GM12878 (cell line): Measurements from ENCODE around the gene ERBB3. TPM values are rescaled to one million over a fixed set of nuclear protein-coding genes. Genes with fewer than 3 reads are reported as not detected.

Experiments used
- ATAC-seq: fragments of 200-7000 bp; cut with Tn5 transposase; 3 replicates; pipeline ENCODE4 v1.9.1; 2020; ENCODE audit warnings: mild to moderate bottlenecking, moderate library complexity
- BruUV-seq: library from RNA; stranded (reverse); fragments of 400-500 nt; replicated peaks from 2 replicates; lab custom pipeline; 2021; lab: Mats Ljungman, UMichigan
- CTCF ChIA-PET: fragments of 300-600 bp; sonication (Branson Sonifier 250); formaldehyde crosslinking; extraction: SDS; loops from one replicate; lab custom pipeline; 2021; ENCODE audit warnings: inconsistent platforms; lab: Yijun Ruan, JAX
- POLR2A ChIA-PET: fragments of 350-600 bp; formaldehyde crosslinking; extraction: SDS; loops from one replicate; lab custom pipeline; 2021; ENCODE audit warnings: inconsistent platforms; lab: Charles Lee
- RAD21 ChIA-PET: fragments of 300-600 bp; sonication (Branson Sonifier 250); formaldehyde crosslinking; loops from one replicate; lab custom pipeline; 2023; ENCODE audit warnings: antibody characterized with exemption; ENCODE audit not compliant: unreplicated experiment; lab: Charles Lee
- SMC1A ChIA-PET: fragments of 300-600 bp; sonication (Branson Sonifier 250); formaldehyde crosslinking; loops from one replicate; lab custom pipeline; 2023; ENCODE audit not compliant: unreplicated experiment, uncharacterized antibody; lab: Charles Lee
- DNase-seq: peaks from one replicate; pipeline ENCODE4 v3.0.0-alpha.2; 2011; ENCODE audit warnings: low read depth, low spot score
- FAIRE-seq: peaks from 3 replicates; lab custom pipeline; 2011; peaks lifted over from hg19 to GRCh38; lab: Jason Lieb, UNC
- H2AFZ ChIP-seq: 2 replicates; pipeline ENCODE4 v1.6.0; 2011; ENCODE audit warnings: low read depth, low read length, control low read depth; ENCODE audit not compliant: control insufficient read depth
- H3K27ac ChIP-seq: 2 replicates; pipeline ENCODE4 v1.5.1; 2011; ENCODE audit warnings: control low read depth; ENCODE audit not compliant: control insufficient read depth, insufficient read depth
- H3K27me3 ChIP-seq, 2 experiments: replicated peaks in 1 of 2; 2 replicates each; pipeline versions ENCODE4 v1.6.0 to v1.6.1; 2011; ENCODE audit warnings: low read length in 1 of 2; ENCODE audit not compliant: control insufficient read depth in 2 of 2, insufficient read depth in 2 of 2
- H3K36me3 ChIP-seq, 2 experiments: 2 replicates each; pipeline ENCODE4 v1.5.1; 2011; ENCODE audit warnings: low read length in 1 of 2; ENCODE audit not compliant: control insufficient read depth in 2 of 2, insufficient read depth in 2 of 2
- H3K4me1 ChIP-seq: 2 replicates; pipeline ENCODE4 v1.6.1; 2011; ENCODE audit warnings: mild to moderate bottlenecking, low read length, moderate library complexity, mixed read lengths; ENCODE audit not compliant: control insufficient read depth, insufficient read depth
- H3K4me2 ChIP-seq: 2 replicates; pipeline ENCODE4 v1.6.0; 2011; ENCODE audit warnings: control low read depth; ENCODE audit not compliant: control insufficient read depth, insufficient read depth
- H3K4me3 ChIP-seq: fragments of 200-600 bp; sonication (generic); 2 replicates; pipeline ENCODE4 v1.5.1; 2016
- H3K79me2 ChIP-seq: 2 replicates; pipeline ENCODE4 v1.6.0; 2011; ENCODE audit warnings: low read length; ENCODE audit not compliant: control insufficient read depth, insufficient read depth
- H3K9ac ChIP-seq: 2 replicates; pipeline ENCODE4 v1.8.0; 2011; ENCODE audit warnings: low read length, control low read depth, mixed read lengths; ENCODE audit not compliant: control insufficient read depth, insufficient read depth
- H3K9me3 ChIP-seq: replicated peaks from 3 replicates; pipeline ENCODE4 v1.5.1; 2011; ENCODE audit warnings: mild to moderate bottlenecking, low read length; ENCODE audit not compliant: control insufficient read depth, insufficient read depth
- H4K20me1 ChIP-seq: 2 replicates; pipeline ENCODE4 v1.6.0; 2011; ENCODE audit not compliant: control insufficient read depth, insufficient read depth
- GABPA ChIP-seq: IDR thresholded peaks from 2 replicates; pipeline ENCODE4 v1.6.1; 2014; ENCODE audit warnings: antibody characterized with exemption, low read depth, mild to moderate bottlenecking, inconsistent platforms
- MAX ChIP-seq: IDR thresholded peaks from 2 replicates; pipeline ENCODE4 v1.6.1; 2012; ENCODE audit warnings: low read depth, low read length, improper control_type of control experiment
- NR2C2 ChIP-seq: IDR thresholded peaks from 2 replicates; pipeline ENCODE4 v1.6.1; 2011; ENCODE audit warnings: borderline replicate concordance, low read depth; ENCODE audit not compliant: control insufficient read depth, insufficient read length
- PAX8 ChIP-seq: fragments of 450-650 bp; IDR thresholded peaks from 2 replicates; pipeline ENCODE4 v1.6.1; 2017; ENCODE audit warnings: mild to moderate bottlenecking, moderate library complexity
- REST ChIP-seq: IDR thresholded peaks from 2 replicates; pipeline ENCODE4 v1.6.1; 2012; ENCODE audit warnings: mild to moderate bottlenecking, low read depth, low read length
- RFX5 ChIP-seq: IDR thresholded peaks from 2 replicates; pipeline ENCODE4 v1.6.1; 2011; ENCODE audit warnings: low read depth, low read length, improper control_type of control experiment
- SMARCA5 ChIP-seq: fragments of 450-650 bp; IDR thresholded peaks from 2 replicates; pipeline ENCODE4 v1.6.1; 2017; ENCODE audit warnings: mild to moderate bottlenecking
- ZNF622 ChIP-seq: fragments of 450-650 bp; IDR thresholded peaks from 2 replicates; pipeline ENCODE4 v1.6.1; 2017; ENCODE audit warnings: mild to moderate bottlenecking, inconsistent platforms
- WGBS: methylation state at CpG from one replicate; pipeline ENCODE4 v1.1.6; 2016; ENCODE audit warnings: low lambda C conversion rate; ENCODE audit not compliant: insufficient replicate concordance, insufficient coverage; ENCODE audit errors: missing lambda C conversion rate; 5-methylcytosine and 5-hydroxymethylcytosine counted together
- in situ Hi-C: fragments of 300-500 bp; cut with MboI; formaldehyde crosslinking; loops from 9 replicates; pipeline ENCODE4 v1.14.3; 2018; ENCODE audit warnings: mixed read lengths
- intact Hi-C: fragments of 100-400 bp; cut with micrococcal nuclease; formaldehyde crosslinking; loops from one replicate; pipeline ENCODE4 v1.14.2; 2022; ENCODE audit not compliant: unreplicated experiment
- polyA plus RNA-seq, 11 experiments: library from polyadenylated mRNA; depleted of rRNA in 4 of 11; unstranded in 6 of 11; stranded (reverse) in 5 of 11; fragments of >200 nt; fragmentation: Nextera tagmentation in 4 of 11; fragmentation: Illumina TruSeq in 1 of 11; extraction: Ambion mirVana in 4 of 11; extraction: Trizol in 1 of 11; gene quantifications; 1 replicate in 1 of 11; 2 replicates in 10 of 11; pipeline versions ENCODE4 v1.2.1 to v1.2.3, GENCODE V29; 2011 to 2016; ENCODE audit warnings: inconsistent platforms in 2 of 11, missing spikeins in 2 of 11, low read depth in 1 of 11
- total RNA-seq, 4 experiments: library from RNA; depleted of rRNA in 3 of 4; stranded (reverse); fragments of >200 nt in 3 of 4; fragmentation: Illumina TruSeq in 1 of 4; extraction: Trizol in 1 of 4; gene quantifications; 2 replicates each; pipeline versions ENCODE4 v1.2.1 to v1.2.3, GENCODE V29; 2013 to 2021
- TF ChIP-seq, protein P1 (sequence below): fragments of 450-650 bp; IDR thresholded peaks from 2 replicates; pipeline ENCODE4 v1.6.1; 2017; ENCODE audit warnings: antibody characterized with exemption, mild to moderate bottlenecking, moderate library complexity

The ERBB3 gene
- total and polyA plus RNA-seq, 10 of the 15 experiments (the other 5 are each of a cell fraction or from before 2014, with no cell fraction given): 0.03 to 0.72 (median 0.04) TPM; not detected in 5

DNA sequence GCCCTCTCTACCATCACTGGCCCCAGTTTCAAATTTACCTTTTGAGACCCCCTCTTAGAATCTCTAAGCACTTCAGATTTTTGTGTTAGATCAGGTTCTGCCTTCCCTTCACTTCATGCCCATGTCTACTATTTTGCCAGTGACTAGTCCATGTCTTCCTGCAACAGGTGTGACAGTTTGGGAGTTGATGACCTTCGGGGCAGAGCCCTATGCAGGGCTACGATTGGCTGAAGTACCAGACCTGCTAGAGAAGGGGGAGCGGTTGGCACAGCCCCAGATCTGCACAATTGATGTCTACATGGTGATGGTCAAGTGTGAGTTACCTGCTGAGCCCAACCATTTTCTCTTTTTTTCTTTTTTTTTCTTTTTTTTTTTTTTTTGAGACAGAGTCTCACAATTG is 18.6 kb downstream of the ERBB3 start (continued):
- no peak for TF ChIP-seq REST
- TF ChIP-seq, protein P1, sequence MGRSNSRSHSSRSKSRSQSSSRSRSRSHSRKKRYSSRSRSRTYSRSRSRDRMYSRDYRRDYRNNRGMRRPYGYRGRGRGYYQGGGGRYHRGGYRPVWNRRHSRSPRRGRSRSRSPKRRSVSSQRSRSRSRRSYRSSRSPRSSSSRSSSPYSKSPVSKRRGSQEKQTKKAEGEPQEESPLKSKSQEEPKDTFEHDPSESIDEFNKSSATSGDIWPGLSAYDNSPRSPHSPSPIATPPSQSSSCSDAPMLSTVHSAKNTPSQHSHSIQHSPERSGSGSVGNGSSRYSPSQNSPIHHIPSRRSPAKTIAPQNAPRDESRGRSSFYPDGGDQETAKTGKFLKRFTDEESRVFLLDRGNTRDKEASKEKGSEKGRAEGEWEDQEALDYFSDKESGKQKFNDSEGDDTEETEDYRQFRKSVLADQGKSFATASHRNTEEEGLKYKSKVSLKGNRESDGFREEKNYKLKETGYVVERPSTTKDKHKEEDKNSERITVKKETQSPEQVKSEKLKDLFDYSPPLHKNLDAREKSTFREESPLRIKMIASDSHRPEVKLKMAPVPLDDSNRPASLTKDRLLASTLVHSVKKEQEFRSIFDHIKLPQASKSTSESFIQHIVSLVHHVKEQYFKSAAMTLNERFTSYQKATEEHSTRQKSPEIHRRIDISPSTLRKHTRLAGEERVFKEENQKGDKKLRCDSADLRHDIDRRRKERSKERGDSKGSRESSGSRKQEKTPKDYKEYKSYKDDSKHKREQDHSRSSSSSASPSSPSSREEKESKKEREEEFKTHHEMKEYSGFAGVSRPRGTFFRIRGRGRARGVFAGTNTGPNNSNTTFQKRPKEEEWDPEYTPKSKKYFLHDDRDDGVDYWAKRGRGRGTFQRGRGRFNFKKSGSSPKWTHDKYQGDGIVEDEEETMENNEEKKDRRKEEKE: no peak
- no peak for TF ChIP-seq GABPA
- TF ChIP-seq NR2C2: no peak
- no peak for TF ChIP-seq RFX5
- TF ChIP-seq SMARCA5: no peak
- no peak for TF ChIP-seq ZNF622

GRCh38 chr12:56099787-56100186 is 19.8 kb downstream of the ERBB3 start:
- TF ChIP-seq MAX: no peak
- TF ChIP-seq PAX8: no peak
- TF ChIP-seq, protein P1: no peak
- RAD21 ChIA-PET: no interaction called here
- intact Hi-C loops: loop anchor here (5.0 kb wide), 1 partner anchor 272 kb away; the partner anchor contains the start of gene DNAJC14

More at GRCh38 chr12:56099787-56100186, 19.8 kb downstream of the ERBB3 start:
- Histone ChIP-seq H3K36me3 (no peaks in the 10 kb centered on the region), H3K9ac (no peak overlapping the region), H3K79me2 (peaks cover 7% of the 10 kb centered on the region), H3K27me3 (peaks cover 0 to 7% of the 10 kb centered on the region in 2 experiments; a peak in 2 of 4 replicates), H2AFZ (no peak overlapping the region), H3K9me3 (no peaks in the 10 kb centered on the region), H3K4me1 (no peaks in the 10 kb centered on the region), H3K4me3 (no peak overlapping the region), H4K20me1 (no peaks in the 10 kb centered on the region), H3K4me2 (no peak overlapping the region), H3K27ac (no peak overlapping the region)
- CTCF ChIA-PET: no interaction called here
- in situ Hi-C loops: loop anchor here (5.0 kb wide), 1 partner anchor 52 kb away; no protein-coding TSS in a partner anchor
- ATAC-seq: no peak
- POLR2A ChIA-PET: no interaction called here
- no peak for DNase-seq
- SMC1A ChIA-PET: no interaction called here
- no TSS peak for BruUV-seq
- 46% methylated on average over 4 of the region's 4 CpGs for WGBS
- FAIRE-seq: no peak
